ENCODE results near the gene AXL. TPM values are rescaled to one million over a fixed set of nuclear protein-coding genes. Genes with fewer than 3 reads are reported as not detected.

Gene AXL
- total and polyA plus RNA-seq, 2 of the 8 experiments (the other 6 are each of a cell fraction or from before 2014, with no cell fraction given) = 35.3 to 51.0 TPM

GRCh38 chr19:41226053-41226873 lies 7.2 kb downstream of the AXL start (continued):
- TF ChIP-seq RBBP5 (IDR thresholded peaks at IDR 0.05; ENCODE audit: borderline replicate concordance, low read depth, low read length) = peak; percentile 48; the same call in 1 of the 2 replicates
- peak in 1 of 2 experiments; percentile 63; a peak in 2 of 3 replicates for TF ChIP-seq POLR2A (IDR thresholded peaks at IDR 0.05; ENCODE audit: control extremely low read depth in 1 of 2, low read depth in 2 of 2, low read length in 2 of 2)
- no peak for TF ChIP-seq FOSL1 (IDR thresholded peaks at IDR 0.05; ENCODE audit: insufficient read depth, low read depth, low read length)
- no peak; the same call in 1 of the 2 replicates for TF ChIP-seq BACH1 (IDR thresholded peaks at IDR 0.05; ENCODE audit: low read length)
- no peak for TF ChIP-seq CHD2 (IDR thresholded peaks at IDR 0.05; ENCODE audit: low read length)
- TF ChIP-seq PHF8 (conservative IDR thresholded peaks at IDR 0.05; ENCODE audit: low read depth, low read length) = no peak
- no peak for TF ChIP-seq JUN (IDR thresholded peaks at IDR 0.05; ENCODE audit: low read depth, low read length)
- TF ChIP-seq SUZ12 (IDR thresholded peaks at IDR 0.05; ENCODE audit: low read length) = no peak
- peak; percentile 8; the same call in 1 of the 2 replicates for TF ChIP-seq POLR2AphosphoS5 (IDR thresholded peaks at IDR 0.05; ENCODE audit: low read depth, low read length)
- TF ChIP-seq RFX5 (IDR thresholded peaks at IDR 0.05; ENCODE audit: borderline replicate concordance, low read depth, low read length) = no peak
- no peak for TF ChIP-seq SP2 (IDR thresholded peaks at IDR 0.05; ENCODE audit: low read length)
- no peak for TF ChIP-seq SIRT6 (IDR thresholded peaks at IDR 0.05; ENCODE audit: low read length)
- TF ChIP-seq MAX (IDR thresholded peaks at IDR 0.05) = peak; percentile 50; the same call in 1 of the 2 replicates
- no peak for TF ChIP-seq CTBP2 (IDR thresholded peaks at IDR 0.05; ENCODE audit: borderline replicate concordance, insufficient read depth, insufficient read length, low read length)
- no peak for TF ChIP-seq SP4 (IDR thresholded peaks at IDR 0.05; ENCODE audit: low read length)

Data from H1 (cell line).